ENCODE results near the gene NT5DC2. TPM values are rescaled to one million over a fixed set of nuclear protein-coding genes. Genes with fewer than 3 reads are reported as not detected.

The NT5DC2 gene
- total RNA-seq, 1 experiment from 2014 or later = 377 TPM

GRCh38 chr3:52490939-52491526, 42.6 kb downstream of the NT5DC2 start (continued):
- TF ChIP-seq CTCF (IDR thresholded peaks at IDR 0.05) = no peak
- TF ChIP-seq NFATC4 (CRISPR knock-in tag; IDR thresholded peaks at IDR 0.05) = no peak
- no peak for TF ChIP-seq NFE2L1 (CRISPR knock-in tag; IDR thresholded peaks at IDR 0.05)

GRCh38 chr3:52490035-52490938, 43.4 kb downstream of the NT5DC2 start:
- ChIA-PET CTCF (interaction anchor here (1.4 to 3.6 kb wide), 2 partner anchors 9 to 18 kb away, joined by 5 to 10 read pairs; no protein-coding TSS in a partner anchor), POLR2A (no interaction called here)
- peaks cover 24% of the 10 kb centered on the region for H3K36me3 Mint-ChIP-seq
- no peak overlapping the region for H3K4me3 Mint-ChIP-seq
- TF ChIP-seq GTF2I (CRISPR knock-in tag; conservative IDR thresholded peaks at IDR 0.05) (no peak), TCF7 (CRISPR knock-in tag; IDR thresholded peaks at IDR 0.05; ENCODE audit: low read depth) (no peak), ZMAT4 (CRISPR knock-in tag; IDR thresholded peaks at IDR 0.05) (no peak), ZNF396 (CRISPR knock-in tag; IDR thresholded peaks at IDR 0.05; ENCODE audit: borderline replicate concordance) (no peak), FOXP4 (CRISPR knock-in tag; IDR thresholded peaks at IDR 0.05) (no peak)
- no peak overlapping the region for H3K27ac Mint-ChIP-seq
- no peaks in the 10 kb centered on the region for H3K4me1 Mint-ChIP-seq
- no peaks in the 10 kb centered on the region for H3K27me3 Mint-ChIP-seq (ENCODE audit: low read depth)
- no peaks in the 10 kb centered on the region for H3K9me3 Mint-ChIP-seq
- DNase-seq (ENCODE audit: low spot score) (no peak), ATAC-seq (no peak)

GRCh38 chr3:52489453-52489852, 44.2 kb downstream of the NT5DC2 start:
- POLR2A ChIA-PET = no interaction called here
- Mint-ChIP-seq H3K4me3 (no peak overlapping the region), H3K27ac (no peak overlapping the region), H3K4me1 (no peaks in the 10 kb centered on the region), H3K36me3 (peaks cover 24% of the 10 kb centered on the region), H3K27me3 (ENCODE audit: low read depth) (no peaks in the 10 kb centered on the region), H3K9me3 (no peaks in the 10 kb centered on the region)
- CTCF ChIA-PET = interaction anchor here (0.7 to 3.6 kb wide), 2 partner anchors 17 to 45 kb away, joined by 3 to 10 read pairs; partner anchors contain the start of gene SEMA3G
- no peak for TF ChIP-seq NR1H2 (CRISPR knock-in tag; IDR thresholded peaks at IDR 0.05)
- TF ChIP-seq ZNF532 (CRISPR knock-in tag; IDR thresholded peaks at IDR 0.05; ENCODE audit: borderline replicate concordance) = no peak
- TF ChIP-seq HMGXB4 (CRISPR knock-in tag; IDR thresholded peaks at IDR 0.05) = no peak
- no peak for TF ChIP-seq NFE2L1 (CRISPR knock-in tag; IDR thresholded peaks at IDR 0.05)
- no peak for TF ChIP-seq E2F5 (CRISPR knock-in tag; IDR thresholded peaks at IDR 0.05)
- no peak for TF ChIP-seq IRF1 (CRISPR knock-in tag; IDR thresholded peaks at IDR 0.05)
- TF ChIP-seq GABPB1 (CRISPR knock-in tag; IDR thresholded peaks at IDR 0.05) = no peak
- no peak for TF ChIP-seq NR2C2 (CRISPR knock-in tag; IDR thresholded peaks at IDR 0.05)
- DNase-seq (ENCODE audit: low spot score) (no peak), ATAC-seq (no peak)

Measured in WTC11 (cell line).